NCI-H2227 treated with DMSO at 0.1 percent for 48 hours (cell line): Measurements from ENCODE around the gene CEP104.

Source experiments
- DNase-seq: peaks from one replicate; lab custom pipeline; 2025; lab: John Stamatoyannopoulos, UW

The CEP104 gene

DNA sequence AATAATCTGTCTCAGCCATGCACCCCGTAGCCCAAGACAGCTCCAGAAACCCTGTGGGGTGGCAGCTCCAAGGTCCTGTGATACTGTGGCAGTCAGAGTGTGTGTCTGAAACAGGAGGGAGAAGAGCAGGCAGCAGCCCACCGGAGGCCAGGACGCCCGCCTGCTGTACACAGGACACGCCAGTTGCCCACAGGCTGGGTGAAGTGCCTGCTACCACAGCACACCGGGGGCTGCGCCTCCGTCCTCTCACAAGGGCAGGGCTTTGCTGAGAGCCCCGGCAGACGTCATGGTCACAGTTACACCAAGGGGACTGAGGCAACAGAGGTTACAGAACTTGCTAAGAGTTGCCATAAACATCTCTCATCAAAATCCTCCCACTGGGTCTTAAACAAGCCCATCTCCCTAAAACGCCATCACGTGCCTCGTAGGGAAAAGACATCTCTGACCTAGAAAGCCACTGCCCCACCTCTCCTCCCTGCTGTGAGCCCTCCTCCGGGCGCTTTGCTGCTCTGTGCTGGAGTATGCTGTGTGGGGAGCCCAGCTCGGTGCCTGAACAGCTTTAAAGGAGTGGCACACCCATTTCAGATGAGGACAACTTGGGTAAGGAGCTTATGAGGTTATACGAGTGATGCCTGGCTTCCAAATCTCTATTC is 37.7 kb upstream of the CEP104 start:
- no peak for DNase-seq

DNA sequence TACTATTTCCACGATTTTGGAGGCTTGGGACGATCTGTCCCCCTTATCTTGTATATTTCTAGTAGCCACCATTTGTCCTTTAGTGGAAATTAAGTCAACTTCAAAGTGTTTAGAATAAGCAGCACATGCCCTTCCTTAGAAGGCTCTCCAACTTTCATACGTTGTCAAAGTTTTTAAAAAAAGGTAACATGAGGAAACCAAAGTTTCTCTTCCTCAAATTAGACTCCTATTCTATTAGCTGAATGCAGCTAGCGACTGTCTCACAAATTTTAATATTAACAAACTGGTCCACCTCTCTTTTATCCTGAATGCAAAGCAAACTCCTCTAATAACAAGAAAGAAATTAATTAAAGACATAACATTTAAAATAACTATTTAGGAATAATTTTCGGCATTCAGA is 36.2 kb upstream of the CEP104 start:
- DNase-seq: no peak

GRCh38 chr1:3892748-3893147 is 35.7 kb upstream of the CEP104 start:
- DNase-seq: no peak

DNA sequence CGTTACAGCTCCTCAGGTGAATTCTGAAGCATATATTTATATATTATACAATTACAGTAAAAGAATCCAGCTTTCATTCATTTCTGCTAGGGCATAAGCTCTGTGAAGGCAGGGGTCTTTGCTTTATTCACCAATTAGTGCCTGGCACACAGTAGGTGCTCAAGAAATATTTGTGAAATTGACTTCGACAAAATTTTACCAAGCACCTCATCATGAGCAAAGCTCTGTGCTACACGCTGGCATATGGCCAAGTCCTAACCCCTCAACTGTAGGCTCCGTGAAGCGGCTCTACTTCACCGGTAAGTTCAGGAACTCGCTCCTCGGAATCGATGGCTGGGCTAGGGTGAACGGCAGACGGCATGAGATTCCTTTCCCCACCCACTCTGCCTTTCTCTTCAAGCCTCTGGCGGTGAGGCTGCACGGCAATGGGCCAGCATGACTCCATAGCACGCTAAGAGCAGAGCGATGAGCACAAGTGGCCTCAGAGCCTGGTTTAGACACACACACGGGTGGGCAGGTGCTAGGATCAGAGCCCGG is 34.4 kb upstream of the CEP104 start:
- no peak for DNase-seq

GRCh38 chr1:3890389-3891328 is 33.6 kb upstream of the CEP104 start:
- no peak for DNase-seq

GRCh38 chr1:3889936-3890335 is 32.9 kb upstream of the CEP104 start:
- DNase-seq: no peak

DNA sequence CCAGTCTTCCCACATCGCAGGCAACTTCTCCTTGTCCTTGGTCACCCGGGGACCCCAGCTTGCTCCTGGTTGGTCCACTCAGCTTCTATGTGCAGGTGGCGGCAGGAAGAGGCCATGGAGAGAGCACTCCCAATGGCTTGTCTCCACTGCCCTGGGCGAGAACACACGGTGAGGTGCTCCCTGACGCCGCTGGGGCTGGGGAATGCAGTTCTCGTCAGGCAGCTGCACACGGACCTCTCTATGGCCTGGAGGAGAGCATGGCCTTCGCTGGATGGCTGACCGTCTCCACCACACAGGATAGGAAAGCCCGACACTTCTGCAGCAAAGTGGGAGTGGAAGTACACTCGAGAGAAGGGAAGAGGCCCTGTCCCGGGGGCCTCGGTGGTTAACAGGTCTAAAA is 31.3 kb upstream of the CEP104 start:
- no peak for DNase-seq

DNA sequence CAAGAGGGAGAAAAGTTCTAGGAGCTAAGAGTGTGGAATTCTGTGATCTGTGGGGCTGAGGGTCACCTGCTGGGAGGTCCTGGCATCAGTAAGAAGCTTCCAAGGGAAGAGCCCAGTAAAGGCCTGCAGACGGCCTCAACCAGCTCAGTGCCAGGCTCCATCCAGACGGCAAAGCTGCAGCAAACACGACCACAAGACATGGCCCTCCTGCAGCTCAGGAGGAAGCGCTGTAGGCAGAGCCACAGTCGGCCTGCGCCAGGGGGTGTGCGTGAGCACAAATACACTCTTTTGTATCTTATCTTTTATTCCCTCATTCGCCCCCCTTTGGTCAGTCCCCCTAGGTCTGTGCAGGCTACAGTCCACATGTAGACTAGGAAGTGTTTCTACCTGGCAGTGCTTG is 29.7 kb upstream of the CEP104 start:
- DNase-seq: no peak

- DNase-seq: no peak
Observed at GRCh38 chr1:3886106-3886670, 29.2 kb upstream of the CEP104 start.

- no peak for DNase-seq
Observed at GRCh38 chr1:3885611-3886010, 28.6 kb upstream of the CEP104 start.

GRCh38 chr1:3884966-3885365 is 28.0 kb upstream of the CEP104 start:
- no peak for DNase-seq

DNA sequence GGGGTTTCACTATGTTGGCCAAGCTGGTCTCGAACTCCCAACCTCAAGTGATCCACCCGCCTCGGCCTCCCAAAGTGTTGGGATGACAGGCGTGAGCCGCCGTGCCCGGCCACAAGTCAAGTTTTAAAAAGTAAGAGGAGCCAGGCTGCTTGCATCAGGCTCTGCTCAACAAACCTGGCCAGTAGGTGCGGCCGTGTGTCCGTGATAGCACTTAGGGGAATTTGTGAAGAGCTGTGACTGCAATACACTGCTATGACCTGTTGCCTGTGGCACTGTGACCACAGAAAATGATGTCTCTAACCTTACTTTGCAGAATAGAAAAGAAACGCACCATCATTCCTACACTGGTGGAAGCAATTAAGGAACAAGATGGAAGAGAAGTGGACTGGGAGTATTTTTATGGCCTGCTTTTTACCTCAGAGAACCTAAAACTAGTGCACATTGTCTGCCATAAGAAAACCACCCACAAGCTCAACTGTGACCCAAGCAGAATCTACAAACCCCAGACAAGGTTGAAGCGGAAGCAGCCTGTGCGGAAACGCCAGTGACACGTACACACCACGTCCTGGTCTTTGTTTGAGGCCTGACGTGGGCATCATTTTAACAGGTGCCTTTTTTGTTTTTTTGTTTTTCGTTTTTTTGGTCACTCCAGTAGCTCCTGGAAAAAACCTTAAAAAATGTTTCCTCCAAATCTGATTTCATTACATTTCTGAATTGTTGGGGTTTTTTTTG is 26.3 kb upstream of the CEP104 start:
- DNase-seq: no peak

DNA sequence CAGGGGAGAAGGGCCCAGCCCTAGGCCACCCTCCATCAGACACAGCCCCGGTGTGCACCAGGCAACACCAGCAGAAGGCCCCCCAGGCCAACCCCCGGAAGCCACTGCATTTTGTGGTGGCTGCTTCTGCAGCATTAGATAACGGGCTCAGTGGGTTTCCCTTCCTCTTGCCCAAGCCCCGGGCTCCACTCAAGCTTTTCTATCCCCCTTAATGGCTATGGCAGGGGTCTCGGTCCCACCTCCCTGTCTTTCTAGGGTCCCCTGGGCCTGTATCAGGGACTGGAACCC is 24.1 kb upstream of the CEP104 start:
- no peak for DNase-seq

- no peak for DNase-seq
Observed at GRCh38 chr1:3880429-3881192, 23.6 kb upstream of the CEP104 start.

- no peak for DNase-seq
Observed at GRCh38 chr1:3879787-3880428, 22.9 kb upstream of the CEP104 start.

DNA sequence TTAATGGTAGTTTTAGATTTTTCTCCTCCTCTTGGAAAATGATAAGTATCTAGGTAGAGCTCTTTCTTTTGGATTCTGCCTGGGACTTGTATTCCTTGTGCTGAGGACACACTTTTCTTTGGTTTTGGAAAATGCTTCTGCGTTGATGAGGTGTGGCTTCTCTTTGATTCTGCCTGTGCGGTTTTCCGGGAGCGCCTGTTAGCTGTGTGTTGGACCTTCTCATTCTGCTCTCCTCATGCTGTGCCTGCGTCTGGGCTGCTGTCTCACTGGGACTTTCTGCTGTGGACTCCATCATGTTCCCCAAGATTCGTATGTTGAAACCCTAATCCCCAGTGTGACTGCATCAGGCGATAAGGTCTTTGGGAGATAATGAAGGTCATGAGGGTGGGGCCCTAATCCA is 22.1 kb upstream of the CEP104 start:
- no peak for DNase-seq

DNA sequence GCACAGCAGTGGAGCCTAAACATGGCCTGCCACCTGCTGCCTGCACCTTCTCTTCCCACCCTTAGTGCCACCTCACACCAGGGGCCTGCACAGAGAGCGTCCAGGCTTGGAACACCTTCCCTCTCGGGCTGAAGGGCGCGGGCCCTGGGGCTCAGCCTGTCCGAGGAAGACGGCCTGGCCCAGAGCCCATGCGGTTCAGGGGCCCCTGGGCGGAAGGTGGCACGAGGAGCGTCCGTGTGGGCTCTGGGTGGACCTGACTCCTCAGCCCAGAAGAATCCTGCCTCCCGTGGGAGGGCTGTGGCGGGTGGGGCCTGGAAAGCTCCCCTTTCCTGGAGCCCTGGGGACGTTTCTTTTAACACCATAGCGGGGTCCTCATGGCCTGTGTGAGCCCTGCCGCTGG is 19.7 kb upstream of the CEP104 start:
- no peak for DNase-seq

DNA sequence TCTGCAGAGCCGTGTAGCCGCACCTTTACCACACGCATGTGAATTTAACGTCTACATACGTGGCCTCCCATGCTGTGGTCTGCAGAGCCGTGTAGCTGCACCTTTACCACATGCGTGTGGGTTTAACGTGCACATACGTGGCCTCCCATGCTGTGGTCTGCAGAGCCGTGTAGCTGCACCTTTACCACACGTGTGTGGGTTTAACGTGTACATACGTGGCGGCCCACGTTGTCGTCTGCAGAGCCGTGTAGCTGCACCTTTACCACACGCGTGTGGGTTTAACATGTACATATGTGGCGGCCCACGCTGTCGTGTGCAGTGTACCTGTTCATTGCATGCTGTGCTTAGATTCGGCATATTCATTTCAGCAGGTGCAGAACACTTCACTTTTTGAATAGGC is 17.7 kb upstream of the CEP104 start:
- no peak for DNase-seq

GRCh38 chr1:3872546-3872945 is 15.5 kb upstream of the CEP104 start:
- DNase-seq: no peak

DNA sequence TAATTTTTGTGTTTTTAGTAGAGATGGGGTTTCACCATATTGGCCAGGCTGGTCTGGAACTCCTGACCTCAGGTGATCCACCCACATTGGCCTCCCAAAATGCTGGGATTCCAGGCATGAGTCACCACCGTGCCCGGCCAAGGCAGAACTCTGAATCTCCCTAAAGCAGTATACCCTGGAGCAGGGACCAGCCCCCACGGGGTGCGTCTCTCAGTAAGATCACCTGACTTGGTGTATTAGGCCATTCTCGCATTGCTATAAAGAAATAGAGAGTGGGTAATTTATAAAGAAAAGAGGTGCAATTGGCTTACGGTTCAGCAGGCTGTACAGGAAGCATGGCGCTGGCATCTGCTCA is 14.4 kb upstream of the CEP104 start:
- DNase-seq: no peak

DNA sequence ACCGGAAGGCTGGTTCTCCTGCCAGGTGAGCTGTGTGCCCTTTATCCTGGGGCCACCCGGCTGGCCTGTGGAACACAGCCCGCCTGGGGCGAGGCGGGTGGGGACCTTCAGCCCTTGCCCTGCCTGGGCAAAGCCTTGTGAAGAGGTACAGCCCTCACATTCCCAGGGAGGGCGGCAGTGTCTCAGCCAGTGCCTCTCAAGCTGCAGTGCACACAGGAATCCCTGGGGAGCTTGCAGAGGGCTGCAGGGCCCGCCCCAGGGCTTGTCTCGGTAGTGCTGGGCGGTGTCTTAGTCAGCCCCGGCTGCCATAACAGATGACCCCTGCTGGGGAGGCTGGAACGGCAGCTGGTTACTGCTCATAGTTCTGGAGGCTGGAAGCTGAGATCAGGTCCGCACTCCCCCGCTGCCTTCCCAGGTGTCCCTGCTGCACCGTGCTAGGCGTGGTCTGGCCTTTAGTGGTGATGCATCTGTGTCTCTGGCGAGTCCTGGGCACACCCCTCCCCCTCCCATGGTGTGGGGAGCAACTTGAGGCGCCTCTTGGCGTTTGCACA is 12.8 kb upstream of the CEP104 start:
- DNase-seq: no peak
